Spinal cord (tissue), 10 donors: Measurements from ENCODE around the gene ELP2. TPM values are rescaled to one million over a fixed set of nuclear protein-coding genes. Genes with fewer than 3 reads are reported as not detected.
A peak's percentile ranks its signal among the peaks of the same experiment; 100 is the strongest.

ENCODE experiments used
- DNase-seq, 6 donors: peaks; one replicate each; pipeline versions ENCODE4 v3.0.0 to v3.0.0-alpha.2; 2013 to 2015; ENCODE audit warnings: low spot score in 6 of 6, low read depth in 4 of 6
- H3K27ac ChIP-seq: one replicate; pipeline ENCODE4 v1.5.1; 2013; ENCODE audit warnings: low read depth, low read length, control low read depth
- H3K27me3 ChIP-seq: one replicate; pipeline ENCODE4 v1.6.1; 2013; ENCODE audit warnings: low read length; ENCODE audit not compliant: control insufficient read depth, insufficient read depth
- H3K36me3 ChIP-seq: one replicate; pipeline ENCODE4 v1.6.1; 2013; ENCODE audit warnings: low read length; ENCODE audit not compliant: control insufficient read depth, insufficient read depth
- H3K4me1 ChIP-seq: one replicate; pipeline ENCODE4 v1.6.1; 2013; ENCODE audit warnings: low read length; ENCODE audit not compliant: control insufficient read depth, insufficient read depth
- H3K4me3 ChIP-seq: one replicate; pipeline ENCODE4 v1.5.1; 2013; ENCODE audit warnings: low read depth, low read length, control low read depth
- H3K9me3 ChIP-seq: one replicate; pipeline ENCODE4 v1.6.1; 2013; ENCODE audit warnings: low read length; ENCODE audit not compliant: control insufficient read depth, insufficient read depth
- WGBS: methylation state at CpG from one replicate; pipeline ENCODE4 v1.1.5; 2013; ENCODE audit warnings: missing lambda C conversion rate; ENCODE audit not compliant: insufficient coverage; 5-methylcytosine and 5-hydroxymethylcytosine counted together
- polyA plus RNA-seq, 2 donors: library from polyadenylated mRNA; unstranded; fragments of 120-200 nt; gene quantifications; one replicate each; pipeline ENCODE4 v1.2.1, GENCODE V29; 2013; ENCODE audit not compliant: insufficient read length in 2 of 2
- total RNA-seq, 2 donors: library from RNA; depleted of rRNA in 1 of 2; stranded (reverse); fragments of 120-200 nt in 1 of 2; fragments of >200 nt in 1 of 2; gene quantifications; one replicate each; pipeline versions ENCODE4 v1.2.3 to v1.2.4, GENCODE V29; 2013 to 2014
- donor health status: healthy.

The ELP2 gene
- total and polyA plus RNA-seq, 4 donors: 58.6 to 167 (median 84.9) TPM

DNA sequence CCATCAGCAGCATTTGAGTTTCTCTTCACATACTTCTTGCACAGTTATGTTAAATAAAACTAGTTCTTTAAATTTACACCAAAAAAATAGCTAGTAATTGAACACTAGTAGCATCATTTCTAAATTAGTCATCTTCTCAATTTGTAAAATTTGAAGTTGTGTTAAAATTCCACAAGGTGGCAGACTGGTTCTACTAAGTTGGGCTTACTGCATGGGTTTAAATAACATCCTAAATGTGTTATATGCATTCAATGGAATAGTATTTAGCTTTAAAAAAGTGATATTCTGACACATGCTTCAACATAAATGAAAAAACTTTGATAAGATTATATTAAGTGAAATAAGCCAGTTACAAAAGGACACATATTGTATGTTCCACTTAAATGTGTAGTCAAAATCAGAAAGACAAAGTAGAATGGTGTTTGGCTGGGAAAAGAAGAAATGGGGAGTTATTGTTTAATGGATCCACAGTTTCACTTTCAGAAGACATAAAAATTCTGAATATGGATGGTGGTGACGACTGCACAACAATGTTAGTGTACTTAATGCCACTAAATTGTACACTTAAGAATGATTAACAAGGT lies 33.7 kb upstream of the ELP2 start:
- no peaks in the 10 kb centered on the region for H3K27me3 ChIP-seq
- H3K4me1 ChIP-seq: no peaks in the 10 kb centered on the region
- no peaks in the 10 kb centered on the region for H3K36me3 ChIP-seq
- no peaks in the 10 kb centered on the region for H3K9me3 ChIP-seq
- no peak overlapping the region for H3K4me3 ChIP-seq
- DNase-seq: peak in 4 of 6 donors; percentile 5 to 76 (median 40)
- no peak overlapping the region for H3K27ac ChIP-seq
- no CpG with 5 or more reads among the region's 1 CpG for WGBS

GRCh38 chr18:36096955-36097354 lies 32.7 kb upstream of the ELP2 start:
- peak in 1 of 6 donors; percentile 18 for DNase-seq
- no peaks in the 10 kb centered on the region for H3K36me3 ChIP-seq
- no peak overlapping the region for H3K27ac ChIP-seq
- no peak overlapping the region for H3K4me3 ChIP-seq
- no peaks in the 10 kb centered on the region for H3K4me1 ChIP-seq
- H3K27me3 ChIP-seq: no peaks in the 10 kb centered on the region
- H3K9me3 ChIP-seq: peaks cover 4% of the 10 kb centered on the region

DNA sequence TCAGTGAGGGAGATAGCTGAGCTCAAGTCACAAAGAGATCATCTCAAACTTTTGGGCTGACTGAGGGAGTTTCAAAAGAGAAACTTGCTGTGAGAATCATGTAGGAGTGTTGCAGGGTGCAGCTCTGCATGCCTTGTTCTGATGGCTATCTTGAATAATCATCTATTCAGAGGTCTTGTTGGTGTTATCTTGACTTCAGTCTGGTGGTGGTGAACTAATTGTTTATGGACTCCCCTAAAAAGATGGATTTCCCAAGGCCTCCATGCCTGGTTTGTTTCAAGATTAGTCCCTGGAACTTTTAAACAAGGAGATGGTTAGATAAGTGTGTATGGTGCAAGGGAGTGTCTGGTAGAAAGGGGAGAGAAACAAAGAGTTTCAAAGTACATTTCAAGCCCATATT lies 30.4 kb upstream of the ELP2 start:
- DNase-seq: no peak
- H3K27me3 ChIP-seq: no peaks in the 10 kb centered on the region
- H3K9me3 ChIP-seq: peaks cover 9% of the 10 kb centered on the region
- H3K4me1 ChIP-seq: no peaks in the 10 kb centered on the region
- H3K27ac ChIP-seq: no peak overlapping the region
- H3K4me3 ChIP-seq: no peak overlapping the region
- no peaks in the 10 kb centered on the region for H3K36me3 ChIP-seq

DNA sequence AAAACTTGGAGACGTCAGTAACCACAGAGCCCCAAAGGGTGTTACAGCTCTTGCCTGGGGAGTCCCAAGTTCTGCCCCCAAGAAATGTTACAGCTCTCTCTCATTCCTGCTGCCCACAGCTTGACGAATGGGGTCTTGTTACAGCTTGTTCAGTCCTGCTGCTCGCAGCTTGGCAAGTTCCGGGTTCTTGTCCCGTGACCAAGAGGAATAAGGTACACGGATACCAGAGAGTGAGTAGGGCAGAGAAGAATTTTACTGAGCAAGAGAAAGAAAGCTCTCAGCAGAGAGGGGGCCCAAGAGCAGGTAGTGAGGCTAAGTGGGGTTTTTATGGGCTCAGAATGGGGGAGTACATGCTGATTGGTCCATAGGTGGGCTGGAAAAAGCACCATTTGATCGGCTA lies 27.8 kb upstream of the ELP2 start:
- H3K27ac ChIP-seq: no peak overlapping the region
- H3K4me3 ChIP-seq: no peak overlapping the region
- no peaks in the 10 kb centered on the region for H3K36me3 ChIP-seq
- H3K9me3 ChIP-seq: peaks cover 9% of the 10 kb centered on the region
- DNase-seq: no peak
- no peaks in the 10 kb centered on the region for H3K27me3 ChIP-seq
- no peaks in the 10 kb centered on the region for H3K4me1 ChIP-seq
- 98% methylated on average over 7 of the region's 7 CpGs for WGBS

DNA sequence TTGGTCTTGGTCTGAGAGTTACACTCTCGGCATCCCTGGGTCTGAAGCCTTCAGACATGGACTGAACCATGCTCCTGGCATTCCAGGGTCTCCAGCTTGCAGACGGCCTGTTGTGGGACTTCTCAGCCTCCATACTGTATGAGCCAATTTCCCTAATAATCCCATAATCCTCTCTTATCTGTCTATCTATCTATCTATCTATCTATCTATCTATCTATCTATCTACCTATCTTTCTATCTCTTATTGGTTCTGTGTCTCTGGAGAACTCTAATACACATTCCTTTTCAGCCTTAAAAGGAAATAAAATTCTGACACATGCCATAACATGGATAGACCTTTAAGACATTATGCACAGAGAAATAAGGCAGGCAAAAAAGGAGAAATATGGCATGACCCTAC lies 24.9 kb upstream of the ELP2 start:
- no peaks in the 10 kb centered on the region for H3K36me3 ChIP-seq
- no peak for DNase-seq
- H3K4me3 ChIP-seq: no peak overlapping the region
- H3K9me3 ChIP-seq: peaks cover 9% of the 10 kb centered on the region
- H3K27me3 ChIP-seq: no peaks in the 10 kb centered on the region
- 92% methylated on average over 2 of the region's 2 CpGs for WGBS
- no peak overlapping the region for H3K27ac ChIP-seq
- no peaks in the 10 kb centered on the region for H3K4me1 ChIP-seq

- H3K27ac ChIP-seq: no peak overlapping the region
- H3K36me3 ChIP-seq: peaks cover 14% of the 10 kb centered on the region
- H3K27me3 ChIP-seq: no peaks in the 10 kb centered on the region
- peaks cover 3% of the 10 kb centered on the region for H3K9me3 ChIP-seq
- no peaks in the 10 kb centered on the region for H3K4me1 ChIP-seq
- DNase-seq: no peak
- no peak overlapping the region for H3K4me3 ChIP-seq
Measured at GRCh38 chr18:36107477-36107876, 22.2 kb upstream of the ELP2 start.

- Histone ChIP-seq H3K27me3 (no peaks in the 10 kb centered on the region), H3K36me3 (peaks cover 18% of the 10 kb centered on the region), H3K4me3 (no peak overlapping the region), H3K4me1 (no peaks in the 10 kb centered on the region), H3K27ac (no peak overlapping the region), H3K9me3 (no peaks in the 10 kb centered on the region)
- WGBS: no CpG with 5 or more reads among the region's 2 CpGs
- DNase-seq: no peak
Measured at GRCh38 chr18:36108196-36108595, 21.5 kb upstream of the ELP2 start.

DNA sequence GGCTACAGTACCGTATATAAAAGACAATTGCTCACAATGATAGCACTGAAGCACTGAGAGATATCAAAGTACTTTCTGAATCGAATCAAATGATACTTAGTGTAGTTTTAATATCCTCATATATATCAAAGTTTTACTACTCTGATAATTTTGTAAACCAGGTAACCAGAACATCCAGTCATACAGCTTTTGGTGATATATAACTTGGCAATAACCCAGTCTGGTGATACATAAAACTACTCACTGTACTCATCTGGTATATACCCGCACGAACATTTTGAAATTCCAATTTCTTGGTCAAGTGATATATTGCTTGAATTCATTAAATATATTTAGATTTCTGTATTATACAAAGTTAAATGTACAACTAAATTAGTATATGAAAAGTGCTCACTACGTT lies 21.1 kb upstream of the ELP2 start:
- H3K4me3 ChIP-seq: no peak overlapping the region
- WGBS: no CpG with 5 or more reads among the region's 5 CpGs
- no peaks in the 10 kb centered on the region for H3K27me3 ChIP-seq
- no peaks in the 10 kb centered on the region for H3K4me1 ChIP-seq
- peaks cover 20% of the 10 kb centered on the region for H3K36me3 ChIP-seq
- no peak overlapping the region for H3K27ac ChIP-seq
- no peaks in the 10 kb centered on the region for H3K9me3 ChIP-seq
- no peak for DNase-seq

- Histone ChIP-seq H3K4me1 (no peaks in the 10 kb centered on the region), H3K27ac (no peak overlapping the region), H3K36me3 (peaks cover 25% of the 10 kb centered on the region), H3K27me3 (no peaks in the 10 kb centered on the region), H3K9me3 (no peaks in the 10 kb centered on the region), H3K4me3 (no peak overlapping the region)
- WGBS: no CpG with 5 or more reads among the region's 1 CpG
- no peak for DNase-seq
Measured at GRCh38 chr18:36109737-36110136, 20.0 kb upstream of the ELP2 start.

DNA sequence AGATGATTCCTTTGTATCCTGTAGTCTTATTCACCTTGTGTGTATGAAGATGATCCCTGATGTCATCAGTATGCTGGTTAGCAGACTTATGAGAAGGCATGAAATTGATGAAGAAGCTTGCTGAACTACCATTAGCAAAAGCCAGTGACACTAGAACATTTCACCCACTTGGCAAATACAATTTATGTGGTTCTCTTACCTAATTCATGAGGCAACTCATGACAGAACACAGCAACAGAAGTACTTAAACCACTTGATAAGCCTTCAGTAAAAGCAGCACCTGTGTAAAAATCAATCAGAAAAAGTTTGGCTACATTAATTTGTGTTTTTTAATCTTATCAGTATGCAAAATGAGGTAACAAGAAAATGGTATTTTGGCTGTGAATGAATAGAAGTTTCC lies 17.4 kb upstream of the ELP2 start:
- no peaks in the 10 kb centered on the region for H3K4me1 ChIP-seq
- no peak overlapping the region for H3K4me3 ChIP-seq
- H3K36me3 ChIP-seq: peaks cover 39% of the 10 kb centered on the region
- no peaks in the 10 kb centered on the region for H3K9me3 ChIP-seq
- H3K27ac ChIP-seq: no peak overlapping the region
- no peaks in the 10 kb centered on the region for H3K27me3 ChIP-seq
- DNase-seq: no peak
